Left ventricle myocardium inferior (tissue), 1 donor: ENCODE measurements around the gene OASL. TPM values are rescaled to one million over a fixed set of nuclear protein-coding genes. Genes with fewer than 3 reads are reported as not detected.
"Not testable (repeated sequence)": the region's sequence is repeated elsewhere in the genome, so short reads cannot be mapped to it uniquely, and the experiment has no call there.

ENCODE experiments used
- DNase-seq: peaks from one replicate; pipeline ENCODE4 v3.0.0-alpha.2; 2020
- H3K27ac ChIP-seq: fragments of 200-600 bp; replicated peaks from 2 replicates; pipeline ENCODE4 v1.8.0; 2021
- H3K27me3 ChIP-seq: fragments of 200-600 bp; 2 replicates; pipeline ENCODE4 v1.8.0; 2021; ENCODE audit warnings: low read depth
- H3K36me3 ChIP-seq: fragments of 200-600 bp; 2 replicates; pipeline ENCODE4 v1.8.0; 2021
- H3K4me1 ChIP-seq: fragments of 200-600 bp; 2 replicates; pipeline ENCODE4 v1.8.0; 2021
- H3K4me3 ChIP-seq: fragments of 200-600 bp; 2 replicates; pipeline ENCODE4 v1.8.0; 2021; ENCODE audit warnings: mild to moderate bottlenecking, moderate library complexity
- H3K9me3 ChIP-seq: fragments of 200-600 bp; replicated peaks from 2 replicates; pipeline ENCODE4 v1.8.0; 2021
- CTCF ChIP-seq: fragments of 200-600 bp; IDR thresholded peaks from 2 replicates; pipeline ENCODE4 v1.8.0; 2021; ENCODE audit warnings: antibody characterized with exemption, mild to moderate bottlenecking, borderline replicate concordance
- intact Hi-C: fragments of 100-400 bp; cut with micrococcal nuclease; formaldehyde crosslinking; loops from one replicate; pipeline ENCODE4 v1.11.0; 2022
- total RNA-seq: library from RNA; stranded (reverse); fragmentation: NEBNext Ultra II Directional; extraction: Animal tissue kit (Norgen Biotek cat#: 25700); gene quantifications from one replicate; pipeline ENCODE4 v1.2.1, GENCODE V29; 2021
- donor health status: DM: no; HTN: yes; CAD: no; lungs with severe emphysema.

OASL gene
- total RNA-seq, 1 donor from 2014 or later = 0.25 TPM

GRCh38 chr12:121069206-121069605, 30.2 kb upstream of the OASL start:
- intact Hi-C loops = no loop called here
- H3K4me1 ChIP-seq = no peaks in the 10 kb centered on the region
- H3K4me3 ChIP-seq = no peak overlapping the region
- no peak overlapping the region for H3K27ac ChIP-seq
- H3K36me3 ChIP-seq = no peaks in the 10 kb centered on the region
- no peak for DNase-seq
- peaks cover 28% of the 10 kb centered on the region for H3K9me3 ChIP-seq
- no peak for TF ChIP-seq CTCF
- H3K27me3 ChIP-seq = peaks cover 20% of the 10 kb centered on the region

- no peak for TF ChIP-seq CTCF
- peaks cover 19% of the 10 kb centered on the region for H3K27me3 ChIP-seq
- no peaks in the 10 kb centered on the region for H3K36me3 ChIP-seq
- H3K9me3 ChIP-seq = no peaks in the 10 kb centered on the region
- H3K4me1 ChIP-seq = peaks cover 2% of the 10 kb centered on the region
- intact Hi-C loops = no loop called here
- H3K27ac ChIP-seq = no peak overlapping the region
- no peak overlapping the region for H3K4me3 ChIP-seq
- DNase-seq = no peak
Observed at GRCh38 chr12:121065345-121065744, 26.3 kb upstream of the OASL start.

GRCh38 chr12:121064586-121064985, 25.5 kb upstream of the OASL start:
- H3K36me3 ChIP-seq, H3K4me3 ChIP-seq, H3K4me1 ChIP-seq, H3K9me3 ChIP-seq, H3K27ac ChIP-seq, intact Hi-C loops, DNase-seq: not testable (repeated sequence)
- peaks cover 13% of the 10 kb centered on the region for H3K27me3 ChIP-seq

GRCh38 chr12:121064116-121064515, 25.1 kb upstream of the OASL start:
- no peak for DNase-seq
- Histone ChIP-seq H3K27me3 (peaks cover 10% of the 10 kb centered on the region), H3K4me3 (no peak overlapping the region), H3K27ac (no peak overlapping the region), H3K9me3 (no peaks in the 10 kb centered on the region), H3K36me3 (no peaks in the 10 kb centered on the region), H3K4me1 (peaks cover 5% of the 10 kb centered on the region)
- intact Hi-C loops = no loop called here
- TF ChIP-seq CTCF = no peak

- Histone ChIP-seq H3K36me3 (no peaks in the 10 kb centered on the region), H3K4me1 (peaks cover 5% of the 10 kb centered on the region), H3K4me3 (no peak overlapping the region), H3K27me3 (peaks cover 8% of the 10 kb centered on the region), H3K27ac (no peak overlapping the region), H3K9me3 (no peaks in the 10 kb centered on the region)
- intact Hi-C loops = no loop called here
- DNase-seq = no peak
- no peak for TF ChIP-seq CTCF
Observed at GRCh38 chr12:121062391-121063045, 23.5 kb upstream of the OASL start.

- Histone ChIP-seq H3K9me3 (no peaks in the 10 kb centered on the region), H3K27ac (no peak overlapping the region), H3K27me3 (peaks cover 8% of the 10 kb centered on the region), H3K4me3 (no peak overlapping the region), H3K36me3 (no peaks in the 10 kb centered on the region), H3K4me1 (peaks cover 5% of the 10 kb centered on the region)
- no peak for DNase-seq
- peak; percentile 32 for TF ChIP-seq CTCF
- intact Hi-C loops = no loop called here
Observed at GRCh38 chr12:121061831-121062230, 22.8 kb upstream of the OASL start.
